Loucy (cell line): Measurements from ENCODE around the gene TXNDC16.

Experiments
- H2AFZ ChIP-seq: fragments of 200-600 bp; sonication (generic); 2 replicates; pipeline ENCODE4 v1.6.0; 2016; ENCODE audit warnings: antibody characterized with exemption, mild to moderate bottlenecking, low read length, moderate library complexity
- H3F3A ChIP-seq: fragments of 200-600 bp; 2 replicates; pipeline ENCODE4 v1.6.0; 2016; ENCODE audit warnings: antibody characterized with exemption, low read depth, mild to moderate bottlenecking
- H3K27me3 ChIP-seq: fragments of 200-600 bp; sonication (generic); 2 replicates; pipeline ENCODE4 v1.6.1; 2014; ENCODE audit warnings: low read length, mild to moderate bottlenecking; ENCODE audit not compliant: insufficient read depth, poor library complexity, severe bottlenecking
- H3K36me3 ChIP-seq: fragments of 200-600 bp; sonication (generic); 2 replicates; pipeline ENCODE4 v1.6.1; 2016; ENCODE audit warnings: low read length; ENCODE audit not compliant: insufficient read depth
- H3K4me1 ChIP-seq: fragments of 200-600 bp; sonication (generic); 2 replicates; pipeline ENCODE4 v1.5.1; 2014; ENCODE audit warnings: low read length, mild to moderate bottlenecking; ENCODE audit not compliant: insufficient read depth, poor library complexity, severe bottlenecking
- H3K4me2 ChIP-seq: fragments of 200-600 bp; sonication (generic); 2 replicates; pipeline ENCODE4 v1.6.0; 2014; ENCODE audit warnings: antibody characterized with exemption, low read length, low read depth, mild to moderate bottlenecking; ENCODE audit not compliant: poor library complexity, severe bottlenecking
- H3K4me3 ChIP-seq: fragments of 200-600 bp; sonication (generic); 2 replicates; pipeline ENCODE4 v1.5.1; 2014; ENCODE audit warnings: low read length, mild to moderate bottlenecking, mixed read lengths; ENCODE audit not compliant: poor library complexity, severe bottlenecking
- H3K79me2 ChIP-seq: fragments of 200-600 bp; sonication (generic); 2 replicates; pipeline ENCODE4 v1.6.1; 2014; ENCODE audit warnings: low read length; ENCODE audit not compliant: insufficient read depth
- H3K9ac ChIP-seq: fragments of 200-600 bp; sonication (generic); 2 replicates; pipeline ENCODE4 v1.6.0; 2014; ENCODE audit warnings: mild to moderate bottlenecking, low read depth, low read length, moderate library complexity; ENCODE audit not compliant: poor library complexity, severe bottlenecking
- H3K9me2 ChIP-seq: fragments of 200-600 bp; sonication (generic); replicated peaks from 2 replicates; pipeline ENCODE4 v1.6.1; 2016; ENCODE audit warnings: low read depth, low read length, mixed read lengths
- H3K9me3 ChIP-seq: fragments of 200-600 bp; sonication (generic); 2 replicates; pipeline ENCODE4 v1.6.1; 2014; ENCODE audit warnings: mild to moderate bottlenecking, antibody characterized with exemption, low read length, low read depth; ENCODE audit not compliant: insufficient read depth
- H4K20me1 ChIP-seq: fragments of 200-600 bp; sonication (generic); 2 replicates; pipeline ENCODE4 v1.6.0; 2014; ENCODE audit warnings: antibody characterized with exemption, low read length, mild to moderate bottlenecking; ENCODE audit not compliant: insufficient read depth, poor library complexity, severe bottlenecking
- CTCF ChIP-seq: fragments of 200-600 bp; sonication (generic); conservative IDR thresholded peaks from 2 replicates; pipeline ENCODE4 v1.5.1; 2014; ENCODE audit warnings: mild to moderate bottlenecking, antibody characterized with exemption, low read length
- EZH2phosphoT487 ChIP-seq: fragments of 200-600 bp; IDR thresholded peaks from 2 replicates; pipeline ENCODE4 v1.6.1; 2018; ENCODE audit warnings: antibody characterized with exemption, mild to moderate bottlenecking, moderate library complexity, borderline replicate concordance

The TXNDC16 gene

GRCh38 chr14:52461721-52462120, 90.6 kb downstream of the TXNDC16 start:
- Histone ChIP-seq H3K9me3 (no peaks in the 10 kb centered on the region), H2AFZ (no peak overlapping the region), H3K4me3 (no peak overlapping the region), H4K20me1 (no peaks in the 10 kb centered on the region), H3F3A (no peaks in the 10 kb centered on the region), H3K4me1 (no peaks in the 10 kb centered on the region), H3K79me2 (no peaks in the 10 kb centered on the region), H3K36me3 (peaks cover 12% of the 10 kb centered on the region; the same call in 1 of the 2 replicates), H3K4me2 (no peak overlapping the region), H3K9me2 (no peaks in the 10 kb centered on the region), H3K9ac (no peak overlapping the region), H3K27me3 (peaks cover 4% of the 10 kb centered on the region)
- no peak for TF ChIP-seq EZH2phosphoT487
- TF ChIP-seq CTCF = no peak

- peaks cover 12% of the 10 kb centered on the region; the same call in 1 of the 2 replicates for H3K36me3 ChIP-seq
- H3K4me2 ChIP-seq = no peak overlapping the region
- H3K27me3 ChIP-seq = peaks cover 4% of the 10 kb centered on the region
- TF ChIP-seq CTCF = no peak
- no peak for TF ChIP-seq EZH2phosphoT487
- H3K4me1 ChIP-seq = no peaks in the 10 kb centered on the region
- no peaks in the 10 kb centered on the region for H3K9me3 ChIP-seq
- H3K9me2 ChIP-seq = no peaks in the 10 kb centered on the region
- no peak overlapping the region for H3K9ac ChIP-seq
- H3K4me3 ChIP-seq = no peak overlapping the region
- H3K79me2 ChIP-seq = no peaks in the 10 kb centered on the region
- H2AFZ ChIP-seq = no peak overlapping the region
- H3F3A ChIP-seq = no peaks in the 10 kb centered on the region
- no peaks in the 10 kb centered on the region for H4K20me1 ChIP-seq
These were observed 93.6 kb downstream of the TXNDC16 start for GRCh38 chr14:52458721-52459085.

GRCh38 chr14:52457411-52457810, 94.9 kb downstream of the TXNDC16 start:
- no peak for TF ChIP-seq CTCF
- Histone ChIP-seq H3K9me3 (no peaks in the 10 kb centered on the region), H3K4me3 (no peak overlapping the region), H3K4me2 (no peak overlapping the region), H2AFZ (no peak overlapping the region), H4K20me1 (no peaks in the 10 kb centered on the region), H3K36me3 (peaks cover 10% of the 10 kb centered on the region; the same call in 1 of the 2 replicates), H3K4me1 (no peaks in the 10 kb centered on the region), H3K9ac (no peak overlapping the region), H3F3A (no peaks in the 10 kb centered on the region), H3K27me3 (peaks cover 4% of the 10 kb centered on the region), H3K79me2 (no peaks in the 10 kb centered on the region), H3K9me2 (no peaks in the 10 kb centered on the region)
